Pancreas (tissue), 10 donors: ENCODE measurements around the gene BRINP2. TPM values are rescaled to one million over a fixed set of nuclear protein-coding genes. Genes with fewer than 3 reads are reported as not detected.

Experiments
- ATAC-seq, 4 donors: fragments of 200-7000 bp; cut with Tn5 transposase; one replicate each; pipeline versions ENCODE4 v1.8.0 to v1.9.1; 2020; ENCODE audit warnings: mild to moderate bottlenecking in 4 of 4, moderate library complexity in 4 of 4
- DNase-seq, 6 donors: peaks; one replicate each; pipeline ENCODE4 v3.0.0-alpha.2; 2020
- FAIRE-seq: peaks from 2 replicates; lab custom pipeline; 2012; peaks lifted over from hg19 to GRCh38; lab: Jason Lieb, UNC
- H3K27ac ChIP-seq, 4 donors: fragments of 200-600 bp; sonication (generic); 1 replicate in 3 of 4; 2 replicates in 1 of 4; pipeline versions ENCODE4 v1.5.0 to v1.8.0; 2020
- H3K27me3 ChIP-seq, 4 donors: fragments of 200-600 bp; one replicate each; pipeline ENCODE4 v1.8.0; 2021
- H3K36me3 ChIP-seq, 3 donors: fragments of 200-600 bp; sonication (generic) in 1 of 3; one replicate each; pipeline versions ENCODE4 v1.5.0 to v1.8.0; 2020 to 2021
- H3K4me1 ChIP-seq, 3 donors: fragments of 200-600 bp; one replicate each; pipeline ENCODE4 v1.8.0; 2021
- H3K4me3 ChIP-seq, 4 donors: fragments of 200-600 bp; sonication (generic) in 2 of 4; one replicate each; pipeline versions ENCODE4 v1.5.0 to v1.8.0; 2020 to 2021
- H3K9me3 ChIP-seq, 4 donors: fragments of 200-600 bp; one replicate each; pipeline ENCODE4 v1.8.0; 2021
- WGBS, 2 donors: extraction: QIAGEN DNeasy Blood & Tissue Kit; methylation state at CpG; one replicate each; pipeline ENCODE4 v1.1.7; 2013; 5-methylcytosine and 5-hydroxymethylcytosine counted together
- intact Hi-C, 3 donors: fragments of 100-400 bp; cut with DNase I; formaldehyde crosslinking; loops; one replicate each; pipeline versions ENCODE4 v1.11.1 to v1.14.2; 2022
- polyA plus RNA-seq, 2 donors: library from polyadenylated mRNA; stranded (reverse); fragments of 200-250 nt; gene quantifications; one replicate each; pipeline ENCODE4 v1.2.3, GENCODE V29; 2013
- total RNA-seq, 6 donors: library from RNA; stranded (reverse); fragmentation: NEBNext Ultra II Directional in 4 of 6; extraction: Animal tissue kit (Norgen Biotek cat#: 25700) in 4 of 6; gene quantifications; one replicate each; pipeline versions ENCODE4 v1.2.1 to v1.2.4, GENCODE V29; 2021 to 2023
- TF ChIP-seq, protein P1 (sequence below), 4 donors: fragments of 200-600 bp; sonication (generic) in 3 of 4; IDR thresholded peaks; one replicate each; pipeline versions ENCODE4 v1.5.0 to v1.8.0; 2021; ENCODE audit warnings: antibody characterized with exemption in 4 of 4
- donor health status: healthy with polysubstance abuse.
- donor health status: DM: no; HTN: no; CAD: no; lungs with moderate emphysema.
- donor health status: DM: no; HTN: no; CAD: no.
- donor health status: control.
- donor health status: control.
- donor health status: Bipolar disorder and iron deficiency.
- donor health status: DM: yes; HTN: yes; CAD: no.
- donor health status: DM: no; HTN: no; CAD: no.
- donor health status: DM: no; HTN: no; CAD: no.
- donor health status: DM: yes; HTN: yes; CAD: no.

Gene BRINP2
- total and polyA plus RNA-seq, 8 donors = 0.04 to 0.23 (median 0.19) TPM; not detected in 5

- no peak for DNase-seq
- no peak for FAIRE-seq
Measured at GRCh38 chr1:177239792-177240191, 69.0 kb downstream of the BRINP2 start.

GRCh38 chr1:177243773-177244172 is 73.0 kb downstream of the BRINP2 start:
- Histone ChIP-seq H3K9me3 (no peaks in the 10 kb centered on the region), H3K4me3 (no peak overlapping the region), H3K4me1 (no peaks in the 10 kb centered on the region), H3K36me3 (no peaks in the 10 kb centered on the region), H3K27me3 (no peaks in the 10 kb centered on the region), H3K27ac (no peak overlapping the region)
- TF ChIP-seq, protein P1, sequence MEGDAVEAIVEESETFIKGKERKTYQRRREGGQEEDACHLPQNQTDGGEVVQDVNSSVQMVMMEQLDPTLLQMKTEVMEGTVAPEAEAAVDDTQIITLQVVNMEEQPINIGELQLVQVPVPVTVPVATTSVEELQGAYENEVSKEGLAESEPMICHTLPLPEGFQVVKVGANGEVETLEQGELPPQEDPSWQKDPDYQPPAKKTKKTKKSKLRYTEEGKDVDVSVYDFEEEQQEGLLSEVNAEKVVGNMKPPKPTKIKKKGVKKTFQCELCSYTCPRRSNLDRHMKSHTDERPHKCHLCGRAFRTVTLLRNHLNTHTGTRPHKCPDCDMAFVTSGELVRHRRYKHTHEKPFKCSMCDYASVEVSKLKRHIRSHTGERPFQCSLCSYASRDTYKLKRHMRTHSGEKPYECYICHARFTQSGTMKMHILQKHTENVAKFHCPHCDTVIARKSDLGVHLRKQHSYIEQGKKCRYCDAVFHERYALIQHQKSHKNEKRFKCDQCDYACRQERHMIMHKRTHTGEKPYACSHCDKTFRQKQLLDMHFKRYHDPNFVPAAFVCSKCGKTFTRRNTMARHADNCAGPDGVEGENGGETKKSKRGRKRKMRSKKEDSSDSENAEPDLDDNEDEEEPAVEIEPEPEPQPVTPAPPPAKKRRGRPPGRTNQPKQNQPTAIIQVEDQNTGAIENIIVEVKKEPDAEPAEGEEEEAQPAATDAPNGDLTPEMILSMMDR (IDR thresholded peaks at IDR 0.05) = no peak
- intact Hi-C loops = no loop called here
- ATAC-seq = peak in 3 of 4 donors; percentile 43 to 68 (median 50)
- 35 to 46% methylated on average over 1 of the region's 1 CpG for WGBS, 2 donors
- peak in 2 of 6 donors; percentile 15 to 22 for DNase-seq
- no peak for FAIRE-seq

More at GRCh38 chr1:177239792-177240191, 69.0 kb downstream of the BRINP2 start:
- Histone ChIP-seq H3K9me3 (no peaks in the 10 kb centered on the region), H3K36me3 (no peaks in the 10 kb centered on the region), H3K4me3 (no peak overlapping the region), H3K4me1 (no peaks in the 10 kb centered on the region), H3K27me3 (no peaks in the 10 kb centered on the region), H3K27ac (no peak overlapping the region)
- 63 to 93% methylated on average over 2 of the region's 2 CpGs for WGBS, 2 donors
- intact Hi-C loops = no loop called here
- TF ChIP-seq, protein P1 (IDR thresholded peaks at IDR 0.05) = no peak
- ATAC-seq = no peak

DNA sequence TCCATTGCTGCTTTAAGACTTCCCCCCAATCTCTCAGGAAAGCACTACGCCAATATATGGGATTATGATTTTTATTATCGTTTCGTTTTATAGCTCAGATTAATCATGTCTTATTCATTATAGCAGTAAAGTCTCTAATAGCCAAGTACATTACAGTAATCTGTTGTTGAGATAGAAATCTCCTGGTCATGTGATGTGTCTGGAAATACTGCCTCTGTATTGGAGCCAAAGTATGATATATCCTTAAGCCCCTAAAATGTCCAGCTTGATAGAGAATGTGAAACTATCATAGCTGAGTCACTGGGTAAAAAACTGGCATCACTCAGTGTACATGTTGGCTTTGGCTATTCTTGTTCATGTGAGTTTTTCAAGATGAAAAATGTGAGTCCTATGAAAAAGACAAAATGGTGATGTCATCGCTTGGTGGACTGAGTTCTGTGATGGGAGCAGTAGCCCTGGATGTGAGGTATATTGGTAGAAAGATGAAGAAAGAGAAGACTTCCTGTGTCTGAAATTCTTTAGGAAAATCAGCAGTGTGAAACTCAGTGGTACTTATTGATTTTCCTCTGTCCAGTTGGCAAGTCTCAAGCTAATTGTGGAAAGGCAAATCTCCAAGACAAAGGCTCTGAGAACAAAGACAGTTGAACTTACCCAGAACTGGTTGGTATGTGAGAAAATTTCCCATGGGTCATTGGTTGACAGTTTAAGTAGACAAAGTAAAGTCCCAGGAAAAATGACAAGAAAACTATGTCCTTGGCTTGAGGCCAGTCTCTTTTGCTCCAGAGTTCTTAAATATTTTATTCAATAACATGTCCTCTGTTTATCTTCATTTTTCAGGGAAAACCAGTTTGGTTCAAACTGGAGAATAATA is 76.2 kb downstream of the BRINP2 start:
- intact Hi-C loops = no loop called here
- peak overlapping the region in 2 of 4 donors; percentile 23 to 32 for H3K27ac ChIP-seq
- H3K36me3 ChIP-seq = no peaks in the 10 kb centered on the region
- DNase-seq = peak in 1 of 6 donors; percentile 25
- no peak for FAIRE-seq
- H3K9me3 ChIP-seq = no peaks in the 10 kb centered on the region
- no peaks in the 10 kb centered on the region for H3K27me3 ChIP-seq
- 70 to 71% methylated on average over 4 of the region's 4 CpGs for WGBS, 2 donors
- no peaks in the 10 kb centered on the region for H3K4me1 ChIP-seq
- TF ChIP-seq, protein P1 (IDR thresholded peaks at IDR 0.05) = no peak
- ATAC-seq = peak; percentile 27 to 74 (median 56)
- H3K4me3 ChIP-seq = no peak overlapping the region

DNA sequence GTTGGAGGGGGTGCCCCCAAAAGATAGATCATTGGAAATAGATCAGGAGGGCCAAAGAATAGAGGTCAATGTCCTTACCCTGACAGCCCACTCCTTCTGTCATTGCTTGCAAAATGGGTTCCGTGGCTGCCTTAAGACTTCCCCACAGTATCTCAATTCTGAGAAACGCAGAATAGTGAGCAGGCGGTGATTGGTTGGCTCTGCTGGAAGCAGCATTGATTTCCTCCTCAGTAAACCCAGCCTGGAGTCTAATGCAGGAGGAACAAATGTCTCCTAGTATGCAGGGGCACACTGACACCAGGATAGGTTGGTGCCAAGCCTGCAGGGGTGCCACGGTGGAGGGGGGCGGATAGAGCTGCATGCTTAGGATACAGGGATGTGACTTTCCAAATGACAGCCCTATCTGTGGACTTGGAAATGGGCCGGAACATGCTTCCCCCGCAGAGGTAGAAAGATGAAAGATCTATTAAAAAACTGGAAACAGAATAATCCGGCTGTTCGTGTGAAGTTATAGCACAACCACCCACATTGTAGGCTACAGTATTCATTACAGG is 76.9 kb downstream of the BRINP2 start:
- Histone ChIP-seq H3K36me3 (no peaks in the 10 kb centered on the region), H3K4me1 (no peaks in the 10 kb centered on the region), H3K9me3 (no peaks in the 10 kb centered on the region), H3K27ac (peak overlapping the region in 2 of 4 donors; percentile 23 to 32), H3K27me3 (no peaks in the 10 kb centered on the region), H3K4me3 (no peak overlapping the region)
- intact Hi-C loops = no loop called here
- 58 to 61% methylated on average over 9 of the region's 9 CpGs for WGBS, 2 donors
- ATAC-seq (peak; percentile 11 to 61 (median 22)), DNase-seq (no peak), FAIRE-seq (no peak)
- TF ChIP-seq, protein P1 (IDR thresholded peaks at IDR 0.05) = no peak
